ENCODE results near the gene LIN52.

Gene LIN52

GRCh38 chr14:74223016-74223415, 138.3 kb downstream of the LIN52 start:
- no peak overlapping the region for H3K4me3 ChIP-seq (ENCODE audit: low read depth, low read length)
- TF ChIP-seq POLR2A (IDR thresholded peaks at IDR 0.05; ENCODE audit: extremely low read depth, insufficient read length) (no peak), CTCF (IDR thresholded peaks at IDR 0.05; ENCODE audit: low read depth, low read length) (no peak), MAX (IDR thresholded peaks at IDR 0.05; ENCODE audit: low read depth, low read length) (no peak), MYC (IDR thresholded peaks at IDR 0.05; ENCODE audit: low read depth, low read length) (no peak)
- no peak for DNase-seq (ENCODE audit: low read depth)

GRCh38 chr14:74231784-74232183, 147.0 kb downstream of the LIN52 start:
- DNase-seq (ENCODE audit: low read depth) = no peak
- TF ChIP-seq MAX (IDR thresholded peaks at IDR 0.05; ENCODE audit: low read depth, low read length) = no peak
- TF ChIP-seq MYC (IDR thresholded peaks at IDR 0.05; ENCODE audit: low read depth, low read length) = no peak
- no peak for TF ChIP-seq POLR2A (IDR thresholded peaks at IDR 0.05; ENCODE audit: extremely low read depth, insufficient read length)
- no peak for TF ChIP-seq CTCF (IDR thresholded peaks at IDR 0.05; ENCODE audit: low read depth, low read length)
- no peak overlapping the region for H3K4me3 ChIP-seq (ENCODE audit: low read depth, low read length)

- no peak for DNase-seq (ENCODE audit: low read depth)
- TF ChIP-seq MYC (IDR thresholded peaks at IDR 0.05; ENCODE audit: low read depth, low read length) (no peak), MAX (IDR thresholded peaks at IDR 0.05; ENCODE audit: low read depth, low read length) (no peak), POLR2A (IDR thresholded peaks at IDR 0.05; ENCODE audit: extremely low read depth, insufficient read length) (no peak), CTCF (IDR thresholded peaks at IDR 0.05; ENCODE audit: low read depth, low read length) (no peak)
- H3K4me3 ChIP-seq (ENCODE audit: low read depth, low read length) = no peak overlapping the region
These were observed 150.3 kb downstream of the LIN52 start for GRCh38 chr14:74235017-74235416.

GRCh38 chr14:74237441-74237840, 152.7 kb downstream of the LIN52 start:
- no peak overlapping the region for H3K4me3 ChIP-seq (ENCODE audit: low read depth, low read length)
- TF ChIP-seq MAX (IDR thresholded peaks at IDR 0.05; ENCODE audit: low read depth, low read length) = no peak
- DNase-seq (ENCODE audit: low read depth) = no peak

- H3K4me3 ChIP-seq (ENCODE audit: low read depth, low read length) = no peak within 1 kb of the TSS
- no peak for DNase-seq (ENCODE audit: low read depth)
- TF ChIP-seq POLR2A (IDR thresholded peaks at IDR 0.05; ENCODE audit: extremely low read depth, insufficient read length) (no peak), MYC (IDR thresholded peaks at IDR 0.05; ENCODE audit: low read depth, low read length) (no peak), CTCF (IDR thresholded peaks at IDR 0.05; ENCODE audit: low read depth, low read length) (no peak), MAX (IDR thresholded peaks at IDR 0.05; ENCODE audit: low read depth, low read length) (no peak)
These were observed 154.5 kb downstream of the LIN52 start, which contains the start of gene VSX2 for GRCh38 chr14:74238974-74239847. Gene VSX2, plus strand, starts transcription at chr14:74239449. Its CDS starts 113 bp downstream, at chr14:74239562.

Measured in NB4 (cell line).